ACC112 (cell line): ENCODE data around the gene ZNF98.

Source experiments
- H2AFZ ChIP-seq: fragments of 200-600 bp; sonication (generic); one replicate; pipeline ENCODE4 v1.6.0; 2017; ENCODE audit warnings: antibody characterized with exemption, low read length; ENCODE audit not compliant: unreplicated experiment
- H3K27ac ChIP-seq: fragments of 200-600 bp; sonication (generic); 2 replicates; pipeline ENCODE4 v1.5.1; 2014; ENCODE audit warnings: low read depth, mild to moderate bottlenecking, antibody characterized with exemption, low read length, moderate library complexity
- H3K27me3 ChIP-seq: fragments of 200-600 bp; sonication (generic); 2 replicates; pipeline ENCODE4 v1.6.1; 2014; ENCODE audit warnings: mild to moderate bottlenecking, antibody characterized with exemption, low read length, moderate library complexity, mixed read lengths; ENCODE audit not compliant: insufficient read depth
- H3K36me3 ChIP-seq: fragments of 200-600 bp; sonication (generic); 2 replicates; pipeline ENCODE4 v1.6.1; 2016; ENCODE audit warnings: mild to moderate bottlenecking, antibody characterized with exemption, low read length, moderate library complexity, mixed read lengths; ENCODE audit not compliant: insufficient read depth
- H3K4me1 ChIP-seq: fragments of 200-600 bp; sonication (generic); one replicate; pipeline ENCODE4 v1.6.1; 2016; ENCODE audit warnings: low read length, mixed read lengths; ENCODE audit not compliant: insufficient read depth, unreplicated experiment, control insufficient read depth
- H3K4me3 ChIP-seq: fragments of 200-600 bp; sonication (generic); 2 replicates; pipeline ENCODE4 v1.5.1; 2014; ENCODE audit warnings: mild to moderate bottlenecking, low read depth, low read length
- H3K79me2 ChIP-seq: fragments of 200-600 bp; sonication (generic); one replicate; pipeline ENCODE4 v1.6.0; 2016; ENCODE audit warnings: low read length; ENCODE audit not compliant: control insufficient read depth, unreplicated experiment, insufficient read depth

ZNF98 gene

DNA sequence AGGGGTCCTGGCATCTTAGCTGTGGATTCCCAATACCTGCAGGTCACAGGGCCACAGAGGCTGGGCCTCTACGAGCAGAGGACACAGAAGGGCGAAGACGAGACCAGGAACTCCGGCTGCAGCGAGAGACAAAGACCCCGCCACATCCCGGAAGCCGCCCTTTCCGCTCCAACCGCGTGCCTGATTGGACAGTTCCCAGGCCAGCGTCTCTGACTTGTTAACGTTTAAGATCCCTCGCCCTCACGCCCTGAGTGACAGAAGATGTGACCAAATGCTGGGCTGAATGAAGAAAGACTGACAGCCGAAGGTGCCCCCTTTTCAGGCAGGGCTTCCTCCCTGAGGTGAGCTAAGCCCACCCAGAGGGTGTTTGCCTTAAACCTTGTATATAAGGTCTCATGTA lies at the start of gene ZNF98:
TSS of gene ZNF98 (minus strand) at position 136 of the 400 bp plus-strand sequence. CDS start at position 14, 122 bp downstream.
- Histone ChIP-seq H2AFZ (no peak within 1 kb of the TSS), H3K4me1 (no peaks in the 10 kb centered on the region), H3K27me3 (no peaks in the 10 kb centered on the region), H3K4me3 (no peak within 1 kb of the TSS), H3K79me2 (no peaks in the 10 kb centered on the region), H3K27ac (no peak within 1 kb of the TSS), H3K36me3 (no peaks in the 10 kb centered on the region)

DNA sequence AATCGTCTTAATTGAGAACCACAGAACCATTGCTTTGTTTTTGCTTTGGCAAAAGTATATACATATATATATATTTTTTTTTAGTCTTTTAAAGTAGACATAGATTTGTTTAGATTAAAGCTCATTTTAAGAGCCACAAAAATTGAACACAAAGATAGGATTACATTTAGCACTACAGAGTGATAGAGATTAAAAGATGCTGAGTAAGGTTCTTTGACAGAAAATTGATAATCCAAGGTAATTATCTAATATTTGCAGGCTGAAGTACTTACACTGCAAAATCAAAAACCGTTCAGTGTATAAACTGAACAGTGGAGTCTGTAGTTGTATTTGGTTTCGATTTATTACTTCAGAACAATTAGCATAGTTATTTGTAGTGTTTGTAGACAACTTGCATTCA lies 24.5 kb upstream of the ZNF98 start:
- no peak overlapping the region for H2AFZ ChIP-seq
- H3K27ac ChIP-seq, result no peak overlapping the region
- H3K27me3 ChIP-seq, result no peaks in the 10 kb centered on the region
- H3K4me1 ChIP-seq, result no peaks in the 10 kb centered on the region
- H3K79me2 ChIP-seq, result no peaks in the 10 kb centered on the region
- no peak overlapping the region for H3K4me3 ChIP-seq
- H3K36me3 ChIP-seq, result no peaks in the 10 kb centered on the region

DNA sequence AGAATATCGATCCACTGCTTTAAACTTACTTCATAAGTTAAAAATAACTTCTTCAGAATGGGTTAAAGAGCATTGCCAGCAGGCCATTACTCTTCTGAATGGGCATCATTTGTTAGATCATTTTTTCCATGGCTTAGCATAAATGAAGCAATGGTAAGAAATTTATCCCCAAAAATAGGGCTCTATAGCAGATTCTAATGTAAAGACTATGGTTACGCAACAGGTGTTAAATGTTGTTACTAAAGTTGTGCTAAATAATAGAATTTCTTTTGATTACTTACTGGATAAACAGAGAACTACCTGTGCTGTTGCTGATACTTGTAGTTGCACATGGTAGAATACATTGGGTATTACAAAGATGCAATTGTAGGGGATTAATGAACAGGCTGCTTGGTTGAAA lies 15.9 kb upstream of the ZNF98 start:
- Histone ChIP-seq H3K27me3 (no peaks in the 10 kb centered on the region), H3K4me1 (no peaks in the 10 kb centered on the region), H3K36me3 (no peaks in the 10 kb centered on the region), H3K79me2 (no peaks in the 10 kb centered on the region), H3K27ac (no peak overlapping the region), H3K4me3 (no peak overlapping the region), H2AFZ (no peak overlapping the region)

DNA sequence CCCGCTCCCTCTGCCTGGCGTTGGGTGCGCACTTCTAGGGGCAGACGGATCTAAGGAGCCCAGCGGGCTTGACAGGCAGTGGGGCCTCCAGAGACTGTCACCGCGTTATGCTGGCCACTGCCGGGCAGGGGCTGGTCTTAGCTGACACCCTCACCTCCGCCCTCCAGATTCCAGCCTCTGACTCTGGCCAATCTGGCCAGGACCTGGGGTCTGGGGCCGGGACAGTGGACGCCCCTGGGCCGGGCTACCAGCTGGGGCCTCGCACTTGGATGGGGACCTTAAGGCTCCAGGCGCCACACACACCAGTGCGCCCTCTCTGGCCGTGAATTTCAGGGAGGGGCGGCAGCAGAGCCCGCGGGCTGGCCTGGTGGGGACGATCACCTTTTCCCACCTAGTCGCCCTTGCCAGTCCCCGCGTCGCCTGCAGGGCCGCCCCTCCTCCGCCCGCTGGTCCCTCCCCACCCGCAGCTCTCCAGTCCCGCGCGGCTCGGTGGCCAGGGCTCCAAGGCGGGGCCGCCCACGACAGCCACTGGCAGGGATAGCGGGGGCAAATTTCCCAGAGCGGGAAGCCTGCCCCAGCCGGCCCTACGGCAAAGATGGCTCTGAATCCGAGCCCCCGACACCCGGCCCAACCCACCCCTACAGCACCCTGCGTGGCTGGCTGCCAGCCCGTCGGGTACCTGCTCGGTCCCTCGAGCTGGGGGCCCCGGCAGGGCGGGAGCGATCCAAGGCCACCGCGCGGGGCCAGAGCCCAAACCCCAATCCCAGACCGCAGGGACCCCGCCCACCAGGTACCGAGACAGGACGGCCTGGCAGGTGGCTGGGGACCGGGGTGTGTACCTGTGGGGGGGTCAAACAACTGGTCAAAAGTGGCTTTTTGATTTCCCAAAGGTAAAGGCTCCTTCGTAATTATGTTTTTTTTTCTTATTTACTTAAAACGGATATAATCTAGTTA lies 6.1 kb upstream of the ZNF98 start:
- Histone ChIP-seq H3K4me3 (no peak overlapping the region), H3K27ac (no peak overlapping the region), H3K4me1 (no peaks in the 10 kb centered on the region), H3K36me3 (no peaks in the 10 kb centered on the region), H3K27me3 (no peaks in the 10 kb centered on the region), H3K79me2 (no peaks in the 10 kb centered on the region), H2AFZ (no peak overlapping the region)

DNA sequence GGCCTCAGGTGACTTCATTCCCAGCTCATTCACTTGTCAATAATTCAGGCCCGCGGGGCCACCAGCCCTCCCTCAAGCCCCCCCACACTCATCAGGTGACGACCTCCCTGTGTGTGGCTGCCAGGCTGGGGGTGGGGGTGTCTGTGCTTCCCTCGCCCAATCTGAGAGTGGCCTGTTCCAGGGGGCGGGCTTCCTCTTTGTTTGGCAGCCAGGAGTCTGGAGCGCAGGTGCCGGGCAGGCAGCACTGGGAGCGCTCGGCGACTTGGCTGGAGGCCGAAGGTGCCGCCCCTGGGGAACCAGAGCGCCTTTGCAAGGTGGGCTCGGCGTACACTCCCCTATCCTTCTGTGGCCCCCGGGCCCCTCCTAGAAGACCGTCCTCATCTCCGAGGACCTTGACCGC lies 5.4 kb upstream of the ZNF98 start:
- H3K4me3 ChIP-seq, result no peak overlapping the region
- no peaks in the 10 kb centered on the region for H3K36me3 ChIP-seq
- no peaks in the 10 kb centered on the region for H3K27me3 ChIP-seq

DNA sequence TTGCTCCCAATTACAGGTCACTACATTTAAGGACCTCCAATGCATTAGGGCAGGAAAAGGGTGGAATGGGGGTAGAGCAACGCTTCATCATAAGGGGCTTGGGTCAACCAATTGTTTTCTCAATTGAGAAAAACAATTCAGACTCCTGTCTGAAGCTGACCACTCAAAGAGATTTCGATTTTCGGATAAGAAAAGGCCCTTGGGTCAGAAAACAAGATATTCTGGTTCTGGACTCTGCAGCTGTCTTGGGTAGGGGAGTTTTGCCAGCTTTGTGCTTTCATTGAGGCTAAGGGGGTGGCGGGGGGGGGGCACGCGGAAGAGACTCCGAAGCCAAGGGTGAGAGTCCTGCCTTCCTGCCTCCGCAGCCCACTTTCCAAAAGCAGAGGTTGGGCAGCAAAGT lies 4.8 kb upstream of the ZNF98 start:
- H3K27me3 ChIP-seq, result no peaks in the 10 kb centered on the region
- no peak overlapping the region for H3K4me3 ChIP-seq
- H3K36me3 ChIP-seq, result no peaks in the 10 kb centered on the region
- no peak overlapping the region for H2AFZ ChIP-seq
- no peaks in the 10 kb centered on the region for H3K79me2 ChIP-seq
- H3K27ac ChIP-seq, result no peak overlapping the region
- no peaks in the 10 kb centered on the region for H3K4me1 ChIP-seq

More for the DNA sequence above, 5.4 kb upstream of the ZNF98 start:
- Histone ChIP-seq H2AFZ (no peak overlapping the region), H3K79me2 (no peaks in the 10 kb centered on the region), H3K4me1 (no peaks in the 10 kb centered on the region), H3K27ac (no peak overlapping the region)

DNA sequence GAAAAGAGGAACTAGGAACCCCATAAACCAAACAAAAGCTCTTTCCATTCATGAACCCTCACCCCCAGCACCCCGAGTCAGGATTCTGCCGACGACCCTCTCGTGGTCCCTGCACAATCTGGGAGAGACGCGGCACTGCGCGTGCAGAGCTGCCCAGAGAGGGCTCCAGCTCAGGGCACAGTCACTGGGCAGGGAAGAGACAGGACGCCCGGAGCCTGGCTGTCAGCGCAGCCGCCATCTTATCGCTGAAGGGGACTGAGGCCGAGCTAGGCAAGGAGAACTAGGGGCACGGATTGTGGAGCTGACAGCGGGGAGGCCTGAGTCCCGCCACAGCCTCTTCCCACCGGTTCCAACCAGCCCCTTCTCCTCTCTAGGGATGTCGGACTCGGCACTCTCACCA lies 349 bp downstream of the ZNF98 start:
- Histone ChIP-seq H3K4me3 (no peak overlapping the region), H3K27me3 (no peaks in the 10 kb centered on the region), H3K4me1 (no peaks in the 10 kb centered on the region), H3K27ac (no peak overlapping the region), H3K36me3 (no peaks in the 10 kb centered on the region), H3K79me2 (no peaks in the 10 kb centered on the region), H2AFZ (no peak overlapping the region)

DNA sequence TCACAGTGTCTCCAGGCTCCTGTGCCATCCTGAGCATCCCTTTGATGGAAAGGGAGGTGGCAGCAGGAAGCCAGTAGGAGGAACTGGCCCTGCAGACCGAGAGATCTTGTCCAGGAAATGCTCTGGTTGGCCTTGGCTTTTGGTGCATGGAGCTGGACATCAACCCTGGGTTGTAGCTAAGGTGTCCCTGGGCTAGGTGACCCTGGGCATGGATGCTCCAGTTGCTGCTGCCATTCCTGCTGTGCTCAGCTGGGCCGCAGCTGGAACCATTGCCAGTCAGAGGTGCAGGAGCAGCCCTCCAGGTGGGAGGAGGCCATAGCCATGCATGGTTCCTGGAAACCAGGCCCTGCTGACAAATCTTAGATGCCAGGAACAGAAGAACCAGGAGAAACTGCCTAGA lies 67.5 kb downstream of the ZNF98 start:
- no peak overlapping the region for H2AFZ ChIP-seq
- H3K79me2 ChIP-seq, result no peaks in the 10 kb centered on the region
- no peaks in the 10 kb centered on the region for H3K27me3 ChIP-seq
- H3K4me1 ChIP-seq, result no peaks in the 10 kb centered on the region
- no peak overlapping the region for H3K27ac ChIP-seq
- no peak overlapping the region for H3K4me3 ChIP-seq
- no peaks in the 10 kb centered on the region for H3K36me3 ChIP-seq
